ENCODE results near the gene COG2.

Gene COG2

GRCh38 chr1:230737622-230738262, 95.5 kb downstream of the COG2 start:
- no peak overlapping the region for H3K9ac ChIP-seq
- no peak overlapping the region for H3K4me2 ChIP-seq (ENCODE audit: low read length)
- H3K4me1 ChIP-seq, result no peaks in the 10 kb centered on the region
- no peak for TF ChIP-seq CTCF (IDR thresholded peaks at IDR 0.05)
- H3K27me3 ChIP-seq (ENCODE audit: control insufficient read depth, insufficient read depth, low read length), result no peaks in the 10 kb centered on the region
- H3K4me3 ChIP-seq (ENCODE audit: low read depth, low read length), result no peak overlapping the region
- H3K36me3 ChIP-seq (ENCODE audit: control insufficient read depth, insufficient read depth, low read length), result no peaks in the 10 kb centered on the region
- H3K79me2 ChIP-seq, result no peaks in the 10 kb centered on the region
- no peak overlapping the region for H3K27ac ChIP-seq
- H2AFZ ChIP-seq, result no peak overlapping the region
- no peaks in the 10 kb centered on the region for H3K9me3 ChIP-seq (ENCODE audit: control insufficient read depth, low read length)

GRCh38 chr1:230739564-230740290, 97.4 kb downstream of the COG2 start:
- no peaks in the 10 kb centered on the region for H3K9me3 ChIP-seq (ENCODE audit: control insufficient read depth, low read length)
- no peak overlapping the region for H3K4me3 ChIP-seq (ENCODE audit: low read depth, low read length)
- no peaks in the 10 kb centered on the region for H3K79me2 ChIP-seq
- no peaks in the 10 kb centered on the region for H3K36me3 ChIP-seq (ENCODE audit: control insufficient read depth, insufficient read depth, low read length)
- no peaks in the 10 kb centered on the region for H3K27me3 ChIP-seq (ENCODE audit: control insufficient read depth, insufficient read depth, low read length)
- H3K9ac ChIP-seq, result no peak overlapping the region
- no peak overlapping the region for H3K27ac ChIP-seq
- no peak overlapping the region for H2AFZ ChIP-seq
- TF ChIP-seq CTCF (IDR thresholded peaks at IDR 0.05), result no peak
- H3K4me2 ChIP-seq (ENCODE audit: low read length), result no peak overlapping the region
- H3K4me1 ChIP-seq, result peaks cover 8% of the 10 kb centered on the region

Data from parathyroid adenoma (tissue), 2 donors.